HepG2 (cell line): ENCODE results near the gene SGCE. TPM values are rescaled to one million over a fixed set of nuclear protein-coding genes. Genes with fewer than 3 reads are reported as not detected.

Experiments
- ASH2L ChIP-seq: fragments of 300-600, 200-600 bp; sonication (generic); IDR thresholded peaks from 2 replicates; pipeline ENCODE4 v1.7.0; 2017; ENCODE audit warnings: low read depth, mild to moderate bottlenecking, moderate library complexity, mixed read lengths, low read length; ENCODE audit not compliant: insufficient read length
- ESRRA ChIP-seq: sonication (generic); formaldehyde crosslinking; IDR thresholded peaks from 2 replicates; pipeline ENCODE4 v1.5.1; 2020; ENCODE audit warnings: mild to moderate bottlenecking, low read depth, missing genetic modification reagents
- HMG20A ChIP-seq: IDR thresholded peaks from 2 replicates; pipeline ENCODE4 v1.6.1; 2016; ENCODE audit warnings: borderline replicate concordance
- MATR3 ChIP-seq: sonication (generic); formaldehyde crosslinking; IDR thresholded peaks from 2 replicates; pipeline ENCODE4 v1.4.0; 2020; ENCODE audit warnings: missing genetic modification reagents
- MIER3 ChIP-seq: IDR thresholded peaks from 2 replicates; pipeline ENCODE4 v1.6.1; 2016; ENCODE audit warnings: missing compliant biosample characterization, borderline replicate concordance
- MTF1 ChIP-seq: sonication (generic); formaldehyde crosslinking; IDR thresholded peaks from 2 replicates; pipeline ENCODE4 v1.5.0; 2020; ENCODE audit warnings: missing genetic modification reagents
- NCOA2 ChIP-seq: sonication (generic); formaldehyde crosslinking; IDR thresholded peaks from 2 replicates; pipeline ENCODE4 v1.8.0; 2022; ENCODE audit warnings: inconsistent platforms
- NFIC ChIP-seq: IDR thresholded peaks from 2 replicates; pipeline ENCODE4 v1.6.1; 2012; ENCODE audit warnings: mild to moderate bottlenecking, low read length, inconsistent platforms
- ZFY ChIP-seq: sonication (generic); formaldehyde crosslinking; IDR thresholded peaks from 2 replicates; pipeline ENCODE4 v1.4.0; 2020; ENCODE audit warnings: missing genetic modification reagents
- ZNF136 ChIP-seq: sonication (generic); formaldehyde crosslinking; IDR thresholded peaks from 2 replicates; pipeline ENCODE4 v1.8.1; 2022; ENCODE audit warnings: low read depth, mild to moderate bottlenecking, moderate library complexity, missing genetic modification reagents
- ZNF256 ChIP-seq: sonication (generic); formaldehyde crosslinking; conservative IDR thresholded peaks from 2 replicates; pipeline ENCODE4 v1.4.0; 2020; ENCODE audit warnings: missing genetic modification reagents
- ZNF563 ChIP-seq: sonication (generic); formaldehyde crosslinking; IDR thresholded peaks from 2 replicates; pipeline ENCODE4 v1.8.0; 2022; ENCODE audit warnings: mild to moderate bottlenecking, moderate library complexity, missing genetic modification reagents
- ZNF775 ChIP-seq: sonication (generic); formaldehyde crosslinking; IDR thresholded peaks from 2 replicates; pipeline ENCODE4 v1.4.0; 2020; ENCODE audit warnings: missing genetic modification reagents, mild to moderate bottlenecking, moderate library complexity, borderline replicate concordance
- ZNF879 ChIP-seq: sonication (generic); formaldehyde crosslinking; IDR thresholded peaks from 2 replicates; pipeline ENCODE4 v1.8.1; 2023; ENCODE audit warnings: missing genetic modification reagents
- polyA plus RNA-seq, 8 experiments: library from polyadenylated mRNA; depleted of rRNA in 3 of 8; stranded (reverse) in 7 of 8; unstranded in 1 of 8; fragments of >200 nt; fragmentation: Illumina TruSeq in 4 of 8; extraction: Trizol in 4 of 8; gene quantifications; 2 replicates each; pipeline versions ENCODE4 v1.2.1 to v1.2.3, GENCODE V29; 2011 to 2016; ENCODE audit warnings: low read depth in 4 of 8, missing spikeins in 1 of 8, mixed read lengths in 1 of 8; ENCODE audit not compliant: insufficient read depth in 1 of 8
- total RNA-seq, 5 experiments: library from RNA; depleted of rRNA; stranded (reverse); fragments of >200 nt; fragmentation: Illumina TruSeq; extraction: Trizol; gene quantifications; 2 replicates each; pipeline ENCODE4 v1.2.3, GENCODE V29; 2016; ENCODE audit warnings: low read depth in 1 of 5
- TF ChIP-seq, protein P1 (sequence below): sonication (generic); formaldehyde crosslinking; IDR thresholded peaks from 2 replicates; pipeline ENCODE4 v1.4.0; 2020; ENCODE audit warnings: missing genetic modification reagents, mild to moderate bottlenecking, borderline replicate concordance
- TF ChIP-seq, protein P2 (sequence below): sonication (generic); formaldehyde crosslinking; IDR thresholded peaks from 2 replicates; pipeline ENCODE4 v1.5.0; 2020; ENCODE audit warnings: missing genetic modification reagents, mild to moderate bottlenecking, borderline replicate concordance
- TF ChIP-seq, protein P3 (sequence below): sonication (generic); formaldehyde crosslinking; IDR thresholded peaks from 2 replicates; pipeline ENCODE4 v1.8.1; 2023; ENCODE audit warnings: missing genetic modification reagents, mild to moderate bottlenecking, borderline replicate concordance
- TF ChIP-seq, protein P4 (sequence below): sonication (generic); formaldehyde crosslinking; IDR thresholded peaks from 2 replicates; pipeline ENCODE4 v1.5.0; 2020; ENCODE audit warnings: missing genetic modification reagents
- TF ChIP-seq, protein P5 (sequence below), 2 experiments: fragments of 450-650 bp in 1 of 2; sonication (generic) in 1 of 2; formaldehyde crosslinking; IDR thresholded peaks; 2 replicates each; pipeline versions ENCODE4 v1.5.0 to v1.8.0; 2020 to 2022; ENCODE audit warnings: mild to moderate bottlenecking in 1 of 2, missing genetic modification reagents in 1 of 2
- TF ChIP-seq, protein P6 (sequence below): IDR thresholded peaks from 2 replicates; pipeline ENCODE4 v1.6.1; 2018; ENCODE audit warnings: missing genetic modification reagents

Gene SGCE
- total and polyA plus RNA-seq, 2 of the 13 experiments (the other 11 are each of a cell fraction or from before 2014, with no cell fraction given): 52.3 to 71.1 TPM

DNA sequence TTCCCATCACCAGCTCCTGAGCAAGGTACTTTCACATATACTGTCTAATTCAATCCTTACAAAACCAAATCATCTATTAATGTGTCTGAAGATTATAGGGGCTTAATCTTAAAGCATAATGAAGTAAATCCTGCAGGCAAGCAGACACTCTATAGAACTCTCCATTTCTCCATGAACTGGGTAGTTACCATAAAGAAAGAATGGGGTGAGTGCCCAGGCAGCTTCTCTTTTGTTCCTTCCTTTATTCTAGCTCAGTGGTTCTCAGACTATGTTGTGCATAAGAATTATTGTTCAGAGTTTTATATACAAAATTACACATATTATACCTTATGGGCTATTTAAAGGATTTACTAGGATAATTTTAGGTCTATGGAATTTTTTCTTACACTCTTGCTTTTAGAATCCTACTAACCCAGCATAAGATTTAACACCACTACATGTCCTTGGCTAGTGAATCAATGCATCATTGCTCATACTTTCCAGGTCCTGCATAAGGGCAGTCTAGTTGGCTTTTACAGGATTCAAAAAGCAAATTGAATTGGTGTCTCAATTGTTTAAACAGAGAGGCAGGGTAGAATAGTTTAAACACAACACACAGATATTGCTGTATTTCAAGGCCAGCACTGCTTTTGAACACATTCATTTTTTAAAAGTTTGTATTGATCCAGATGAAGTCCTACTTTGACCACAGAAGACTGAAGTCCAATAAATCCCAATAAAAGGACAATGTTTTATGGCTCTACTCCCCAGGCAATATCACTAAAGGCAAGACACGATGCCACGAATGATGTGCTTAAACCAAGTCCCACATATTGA is 12.9 kb downstream of the SGCE start (continued):
- TF ChIP-seq ZNF256 (no peak), ZFY (CRISPR knock-in tag) (no peak), ASH2L (peak; percentile 49), NFIC (peak; percentile 97), NCOA2 (peak; percentile 99), ZNF879 (no peak), ESRRA (peak; percentile 52; the same call in 1 of the 2 replicates), MTF1 (CRISPR knock-in tag) (no peak), MATR3 (CRISPR knock-in tag) (no peak), ZNF136 (CRISPR knock-in tag) (0 out of 2 replicates have a peak, but pooled peaks have one; percentile 35), HMG20A (CRISPR knock-in tag) (peak; percentile 98), ZNF563 (CRISPR knock-in tag) (no peak), ZNF775 (CRISPR knock-in tag) (no peak), MIER3 (CRISPR knock-in tag) (peak; percentile 88)
- TF ChIP-seq, protein P1, sequence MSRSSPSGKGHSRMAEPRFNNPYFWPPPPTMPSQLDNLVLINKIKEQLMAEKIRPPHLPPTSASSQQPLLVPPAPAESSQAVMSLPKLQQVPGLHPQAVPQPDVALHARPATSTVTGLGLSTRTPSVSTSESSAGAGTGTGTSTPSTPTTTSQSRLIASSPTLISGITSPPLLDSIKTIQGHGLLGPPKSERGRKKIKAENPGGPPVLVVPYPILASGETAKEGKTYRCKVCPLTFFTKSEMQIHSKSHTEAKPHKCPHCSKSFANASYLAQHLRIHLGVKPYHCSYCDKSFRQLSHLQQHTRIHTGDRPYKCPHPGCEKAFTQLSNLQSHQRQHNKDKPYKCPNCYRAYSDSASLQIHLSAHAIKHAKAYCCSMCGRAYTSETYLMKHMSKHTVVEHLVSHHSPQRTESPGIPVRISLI (CRISPR knock-in tag): peak; percentile 81; the same call in 1 of the 2 replicates
- TF ChIP-seq, protein P2, sequence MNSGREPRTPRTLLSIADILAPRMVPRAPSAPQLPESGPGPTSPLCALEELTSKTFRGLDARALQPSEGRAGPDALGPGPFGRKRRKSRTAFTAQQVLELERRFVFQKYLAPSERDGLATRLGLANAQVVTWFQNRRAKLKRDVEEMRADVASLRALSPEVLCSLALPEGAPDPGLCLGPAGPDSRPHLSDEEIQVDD (CRISPR knock-in tag): no peak
- TF ChIP-seq, protein P3, sequence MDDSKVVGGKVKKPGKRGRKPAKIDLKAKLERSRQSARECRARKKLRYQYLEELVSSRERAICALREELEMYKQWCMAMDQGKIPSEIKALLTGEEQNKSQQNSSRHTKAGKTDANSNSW: no peak
- TF ChIP-seq, protein P4, sequence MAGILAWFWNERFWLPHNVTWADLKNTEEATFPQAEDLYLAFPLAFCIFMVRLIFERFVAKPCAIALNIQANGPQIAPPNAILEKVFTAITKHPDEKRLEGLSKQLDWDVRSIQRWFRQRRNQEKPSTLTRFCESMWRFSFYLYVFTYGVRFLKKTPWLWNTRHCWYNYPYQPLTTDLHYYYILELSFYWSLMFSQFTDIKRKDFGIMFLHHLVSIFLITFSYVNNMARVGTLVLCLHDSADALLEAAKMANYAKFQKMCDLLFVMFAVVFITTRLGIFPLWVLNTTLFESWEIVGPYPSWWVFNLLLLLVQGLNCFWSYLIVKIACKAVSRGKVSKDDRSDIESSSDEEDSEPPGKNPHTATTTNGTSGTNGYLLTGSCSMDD: no peak
- TF ChIP-seq, protein P5, sequence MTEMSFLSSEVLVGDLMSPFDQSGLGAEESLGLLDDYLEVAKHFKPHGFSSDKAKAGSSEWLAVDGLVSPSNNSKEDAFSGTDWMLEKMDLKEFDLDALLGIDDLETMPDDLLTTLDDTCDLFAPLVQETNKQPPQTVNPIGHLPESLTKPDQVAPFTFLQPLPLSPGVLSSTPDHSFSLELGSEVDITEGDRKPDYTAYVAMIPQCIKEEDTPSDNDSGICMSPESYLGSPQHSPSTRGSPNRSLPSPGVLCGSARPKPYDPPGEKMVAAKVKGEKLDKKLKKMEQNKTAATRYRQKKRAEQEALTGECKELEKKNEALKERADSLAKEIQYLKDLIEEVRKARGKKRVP (CRISPR knock-in tag; IDR thresholded peaks at IDR 0.05): peak in 1 of 2 experiments; percentile 53; a peak in 2 of 4 replicates
- TF ChIP-seq, protein P6, sequence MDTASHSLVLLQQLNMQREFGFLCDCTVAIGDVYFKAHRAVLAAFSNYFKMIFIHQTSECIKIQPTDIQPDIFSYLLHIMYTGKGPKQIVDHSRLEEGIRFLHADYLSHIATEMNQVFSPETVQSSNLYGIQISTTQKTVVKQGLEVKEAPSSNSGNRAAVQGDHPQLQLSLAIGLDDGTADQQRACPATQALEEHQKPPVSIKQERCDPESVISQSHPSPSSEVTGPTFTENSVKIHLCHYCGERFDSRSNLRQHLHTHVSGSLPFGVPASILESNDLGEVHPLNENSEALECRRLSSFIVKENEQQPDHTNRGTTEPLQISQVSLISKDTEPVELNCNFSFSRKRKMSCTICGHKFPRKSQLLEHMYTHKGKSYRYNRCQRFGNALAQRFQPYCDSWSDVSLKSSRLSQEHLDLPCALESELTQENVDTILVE (CRISPR knock-in tag): peak; percentile 83; the same call in 1 of the 2 replicates
